ENCODE measurements around the gene NDE1.

NDE1 gene

GRCh38 chr16:15749985-15750384 lies 99.9 kb downstream of the NDE1 start:
- H3K4me3 ChIP-seq (ENCODE audit: low read depth, low read length), result no peak overlapping the region
- DNase-seq (ENCODE audit: low read depth), result no peak
- TF ChIP-seq MYC (IDR thresholded peaks at IDR 0.05; ENCODE audit: low read depth, low read length) (no peak), POLR2A (IDR thresholded peaks at IDR 0.05; ENCODE audit: extremely low read depth, insufficient read length) (no peak), MAX (IDR thresholded peaks at IDR 0.05; ENCODE audit: low read depth, low read length) (no peak), CTCF (IDR thresholded peaks at IDR 0.05; ENCODE audit: low read depth, low read length) (no peak)

DNA sequence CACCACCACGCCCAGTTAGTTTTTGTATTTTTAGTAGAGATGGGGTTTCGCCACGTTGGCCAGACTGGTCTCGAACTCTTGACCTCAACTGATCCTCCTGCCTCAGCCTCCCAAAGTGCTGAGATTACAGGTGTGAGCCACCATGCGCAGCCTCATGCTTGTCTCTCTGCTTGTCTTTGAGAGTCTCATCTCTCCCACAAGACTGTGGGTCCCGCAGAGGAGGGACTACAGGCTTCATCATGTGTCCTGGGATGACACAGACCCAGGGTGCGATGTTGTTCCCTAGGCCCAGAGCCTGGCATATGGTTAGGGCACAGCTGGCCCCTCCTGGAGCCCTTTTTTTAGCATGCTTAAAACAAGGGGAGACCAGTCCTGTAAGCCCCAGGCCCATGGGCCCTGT lies 101.9 kb downstream of the NDE1 start:
- no peak overlapping the region for H3K4me3 ChIP-seq (ENCODE audit: low read depth, low read length)
- TF ChIP-seq MYC (IDR thresholded peaks at IDR 0.05; ENCODE audit: low read depth, low read length) (no peak), MAX (IDR thresholded peaks at IDR 0.05; ENCODE audit: low read depth, low read length) (no peak), CTCF (IDR thresholded peaks at IDR 0.05; ENCODE audit: low read depth, low read length) (no peak)
- DNase-seq (ENCODE audit: low read depth), result no peak

- DNase-seq (ENCODE audit: low read depth), result peak; percentile 12
- TF ChIP-seq CTCF (IDR thresholded peaks at IDR 0.05; ENCODE audit: low read depth, low read length) (no peak), MYC (IDR thresholded peaks at IDR 0.05; ENCODE audit: low read depth, low read length) (no peak), POLR2A (IDR thresholded peaks at IDR 0.05; ENCODE audit: extremely low read depth, insufficient read length) (no peak), MAX (IDR thresholded peaks at IDR 0.05; ENCODE audit: low read depth, low read length) (no peak)
- H3K4me3 ChIP-seq (ENCODE audit: low read depth, low read length), result no peak overlapping the region
Observed at GRCh38 chr16:15752717-15753488, 102.9 kb downstream of the NDE1 start.

DNA sequence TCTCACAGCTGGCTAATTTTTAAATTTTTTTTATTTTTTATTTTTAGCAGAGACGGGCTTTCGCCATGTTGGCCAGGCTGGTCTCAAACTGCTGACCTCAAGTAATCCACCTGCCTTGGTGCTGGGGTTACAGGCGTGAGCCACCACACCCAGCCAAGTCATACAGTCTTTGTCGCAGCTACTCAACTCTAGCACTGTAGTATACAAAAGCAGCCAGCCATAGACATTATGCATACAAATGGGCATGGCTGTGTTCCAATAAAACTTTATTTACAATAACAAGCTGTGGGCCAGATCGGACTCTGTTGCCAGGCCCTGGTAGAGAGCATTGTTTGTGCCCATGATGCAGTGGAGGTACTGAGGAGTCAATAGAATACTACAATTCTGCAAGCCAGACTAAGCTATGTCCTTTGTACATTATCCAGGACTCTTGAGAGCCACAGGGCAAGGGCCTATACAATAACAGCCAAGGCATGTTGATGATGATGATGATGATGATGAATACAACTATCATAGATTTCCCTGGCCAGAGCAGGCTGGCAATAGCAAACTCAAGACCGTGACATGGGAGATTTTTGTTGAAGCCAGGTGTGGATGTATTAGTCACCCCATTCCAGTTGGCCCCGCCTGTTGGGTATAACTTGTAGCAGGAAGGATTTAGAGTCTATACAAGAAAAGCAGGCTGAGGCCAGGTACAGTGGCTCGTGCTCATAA lies 104.9 kb downstream of the NDE1 start:
- DNase-seq (ENCODE audit: low read depth), result no peak
- TF ChIP-seq MAX (IDR thresholded peaks at IDR 0.05; ENCODE audit: low read depth, low read length), result no peak
- no peak for TF ChIP-seq POLR2A (IDR thresholded peaks at IDR 0.05; ENCODE audit: extremely low read depth, insufficient read length)
- TF ChIP-seq MYC (IDR thresholded peaks at IDR 0.05; ENCODE audit: low read depth, low read length), result no peak
- no peak for TF ChIP-seq CTCF (IDR thresholded peaks at IDR 0.05; ENCODE audit: low read depth, low read length)
- no peak overlapping the region for H3K4me3 ChIP-seq (ENCODE audit: low read depth, low read length)

- no peak for DNase-seq (ENCODE audit: low read depth)
- no peak overlapping the region for H3K4me3 ChIP-seq (ENCODE audit: low read depth, low read length)
- TF ChIP-seq MYC (IDR thresholded peaks at IDR 0.05; ENCODE audit: low read depth, low read length) (no peak), POLR2A (IDR thresholded peaks at IDR 0.05; ENCODE audit: extremely low read depth, insufficient read length) (no peak), CTCF (IDR thresholded peaks at IDR 0.05; ENCODE audit: low read depth, low read length) (no peak), MAX (IDR thresholded peaks at IDR 0.05; ENCODE audit: low read depth, low read length) (no peak)
Observed at GRCh38 chr16:15757077-15757386, 107.0 kb downstream of the NDE1 start.
